B cell (primary cell): ENCODE results near the gene RNF167. TPM values are rescaled to one million over a fixed set of nuclear protein-coding genes. Genes with fewer than 3 reads are reported as not detected.

ENCODE experiments used
- ATAC-seq: fragments of 200-7000 bp; cut with Tn5 transposase; one replicate; pipeline ENCODE4 v1.10.0; 2021; ENCODE audit warnings: low read depth, mild to moderate bottlenecking, moderate number of reproducible peaks, moderate library complexity
- CTCF ChIA-PET: fragments of 350-600 bp; sonication (Branson Sonifier 250); formaldehyde crosslinking; loops from one replicate; lab custom pipeline; 2021; ENCODE audit warnings: antibody characterized with exemption, inconsistent platforms; lab: Charles Lee
- POLR2A ChIA-PET: fragments of 350-600 bp; sonication (Branson Sonifier 250); formaldehyde crosslinking; loops from one replicate; lab custom pipeline; 2021; ENCODE audit warnings: antibody characterized with exemption; lab: Charles Lee
- DNase-seq: peaks from one replicate; pipeline ENCODE4 v3.0.0; 2013
- H2AFZ ChIP-seq: 2 replicates; pipeline ENCODE4 v1.6.1; 2012; ENCODE audit warnings: mild to moderate bottlenecking, low read depth, low read length; ENCODE audit not compliant: insufficient read depth, poor library complexity, severe bottlenecking
- H3K27ac ChIP-seq, 2 donors: 1 replicate in 1 of 2; 2 replicates in 1 of 2; pipeline ENCODE4 v1.5.1; 2012 to 2013; ENCODE audit warnings: low read length in 2 of 2, mild to moderate bottlenecking in 2 of 2, moderate library complexity in 1 of 2
- H3K27me3 ChIP-seq, 4 experiments: fragments of 200-600 bp in 1 of 4; sonication (generic) in 1 of 4; replicated peaks in 1 of 4; 1 replicate in 2 of 4; 2 replicates in 2 of 4; pipeline versions ENCODE4 v1.6.1 to v1.7.0; 2013 to 2016; ENCODE audit warnings: low read length in 3 of 4, mild to moderate bottlenecking in 2 of 4, mixed read lengths in 1 of 4, moderate library complexity in 1 of 4; ENCODE audit not compliant: insufficient read depth in 4 of 4, control insufficient read depth in 3 of 4; ENCODE audit errors: control extremely low read depth in 1 of 4
- H3K36me3 ChIP-seq, 2 experiments: replicated peaks in 1 of 2; 1 replicate in 1 of 2; 2 replicates in 1 of 2; pipeline versions ENCODE4 v1.6.1 to v1.7.1; 2013; ENCODE audit warnings: low read length in 1 of 2; ENCODE audit not compliant: insufficient read depth in 2 of 2, control insufficient read depth in 1 of 2; ENCODE audit errors: control extremely low read depth in 1 of 2, extremely low read depth in 1 of 2
- H3K4me1 ChIP-seq, 2 donors: fragments of 200-600 bp in 1 of 2; sonication (generic) in 1 of 2; 1 replicate in 1 of 2; 2 replicates in 1 of 2; pipeline versions ENCODE4 v1.5.1 to v1.6.1; 2013 to 2017; ENCODE audit warnings: low read length in 2 of 2; ENCODE audit not compliant: control insufficient read depth in 2 of 2, insufficient read depth in 2 of 2
- H3K4me2 ChIP-seq: replicated peaks from 2 replicates; pipeline ENCODE3; 2012; ENCODE audit warnings: mild to moderate bottlenecking, low read depth, low read length; ENCODE audit not compliant: poor library complexity, severe bottlenecking
- H3K4me3 ChIP-seq, 5 experiments: fragments of 200-600 bp in 1 of 5; sonication (generic) in 1 of 5; 1 replicate in 3 of 5; 2 replicates in 2 of 5; pipeline versions ENCODE4 v1.5.1 to v1.7.0; 2011 to 2016; ENCODE audit warnings: low read length in 4 of 5, mild to moderate bottlenecking in 4 of 5, low read depth in 2 of 5, control low read depth in 1 of 5, moderate library complexity in 1 of 5; ENCODE audit not compliant: insufficient read depth in 1 of 5; ENCODE audit errors: control extremely low read depth in 1 of 5, extremely low read depth in 1 of 5
- H3K79me2 ChIP-seq: fragments of 200-600 bp; sonication (generic); one replicate; pipeline ENCODE4 v1.6.0; 2016; ENCODE audit warnings: low read length; ENCODE audit not compliant: control insufficient read depth, insufficient read depth
- H3K9ac ChIP-seq: fragments of 200-600 bp; sonication (generic); 2 replicates; pipeline ENCODE4 v1.6.1; 2017; ENCODE audit warnings: mild to moderate bottlenecking, low read length, moderate library complexity
- H3K9me3 ChIP-seq, 3 donors: one replicate each; pipeline versions ENCODE4 v1.6.1 to v1.7.1; 2013; ENCODE audit warnings: low read length in 2 of 3; ENCODE audit not compliant: control insufficient read depth in 2 of 3, insufficient read depth in 1 of 3; ENCODE audit errors: control extremely low read depth in 1 of 3
- H4K20me1 ChIP-seq: 2 replicates; pipeline ENCODE4 v1.6.0; 2012; ENCODE audit warnings: mild to moderate bottlenecking, low read length; ENCODE audit not compliant: insufficient read depth, control insufficient read depth, poor library complexity, severe bottlenecking
- H3K27ac Mint-ChIP-seq: one replicate; pipeline ENCODE4 v1.8.0; 2021; ENCODE audit warnings: mixed read lengths
- H3K27me3 Mint-ChIP-seq: one replicate; pipeline ENCODE4 v1.8.0; 2021; ENCODE audit warnings: mixed read lengths
- H3K4me1 Mint-ChIP-seq: one replicate; pipeline ENCODE4 v1.8.0; 2021; ENCODE audit warnings: mixed read lengths
- H3K4me3 Mint-ChIP-seq: one replicate; pipeline ENCODE4 v1.8.0; 2021; ENCODE audit warnings: mixed read lengths
- H3K9me3 Mint-ChIP-seq: one replicate; pipeline ENCODE4 v1.8.0; 2022; ENCODE audit warnings: mixed read lengths; ENCODE audit not compliant: insufficient read depth
- CTCF ChIP-seq: fragments of 200-600 bp; IDR thresholded peaks from one replicate; pipeline ENCODE4 v1.8.0; 2022; ENCODE audit warnings: antibody characterized with exemption, mild to moderate bottlenecking
- EZH2 ChIP-seq: IDR thresholded peaks from 2 replicates; pipeline ENCODE4 v1.6.1; 2012; ENCODE audit warnings: borderline replicate concordance, low read depth, mild to moderate bottlenecking, moderate library complexity, low read length; ENCODE audit not compliant: insufficient read depth, poor library complexity, severe bottlenecking
- WGBS: methylation state at CpG from one replicate; pipeline ENCODE4 v1.1.5; 2013; ENCODE audit warnings: missing lambda C conversion rate; ENCODE audit not compliant: insufficient coverage; 5-methylcytosine and 5-hydroxymethylcytosine counted together
- intact Hi-C: fragments of 100-400 bp; cut with micrococcal nuclease; formaldehyde crosslinking; loops from one replicate; pipeline ENCODE4 v1.10.0; 2022
- polyA plus RNA-seq: library from polyadenylated mRNA; depleted of rRNA; stranded (reverse); fragments of >200 nt; gene quantifications from 2 replicates; pipeline ENCODE4 v1.2.3, GENCODE V29; 2012
- total RNA-seq, 2 donors: library from RNA; stranded (reverse); fragments of 120-200 nt in 1 of 2; gene quantifications; 1 replicate in 1 of 2; 2 replicates in 1 of 2; pipeline versions ENCODE4 v1.2.3 to v1.2.4, GENCODE V29; 2013 to 2022

Gene RNF167
- total and polyA plus RNA-seq, 2 donors (not counting 1 experiment from before 2014, with no cell fraction given) = 143 to 186 TPM

- Histone ChIP-seq H3K27ac (no peak overlapping the region), H3K9ac (no peak overlapping the region), H2AFZ (no peak overlapping the region), H3K4me2 (no peak overlapping the region), H4K20me1 (peaks cover 7% of the 10 kb centered on the region), H3K36me3 (peaks cover 0 to 48% of the 10 kb centered on the region in 2 experiments), H3K27me3 (peaks cover 0 to 22% (median 10%) of the 10 kb centered on the region in 4 experiments), H3K4me1 (peaks cover 32 to 37% of the 10 kb centered on the region in 2 donors), H3K79me2 (no peaks in the 10 kb centered on the region), H3K9me3 (peaks cover 0 to 25% (median 0%) of the 10 kb centered on the region in 3 donors), H3K4me3 (no peak overlapping the region)
- Mint-ChIP-seq H3K4me1 (peaks cover 33% of the 10 kb centered on the region), H3K9me3 (no peaks in the 10 kb centered on the region), H3K4me3 (no peak overlapping the region), H3K27me3 (no peaks in the 10 kb centered on the region), H3K27ac (no peak overlapping the region)
- intact Hi-C loops = no loop called here
- POLR2A ChIA-PET = no interaction called here
- ATAC-seq = no peak
- CTCF ChIA-PET = interaction anchor here (1.0 kb wide), 1 partner anchor 164 kb away, joined by 6 read pairs; no protein-coding TSS in a partner anchor
- no peak for TF ChIP-seq EZH2
- TF ChIP-seq CTCF = no peak
- DNase-seq = peak; percentile 25
- WGBS = over 99% methylated on average over 10 of the region's 10 CpGs
Observed at GRCh38 chr17:4897198-4897687, 42.8 kb upstream of the RNF167 start.

- CTCF ChIA-PET = interaction anchor here (1.0 kb wide), 1 partner anchor 164 kb away, joined by 6 read pairs; no protein-coding TSS in a partner anchor
- Histone ChIP-seq H3K4me2 (no peak overlapping the region), H3K79me2 (no peaks in the 10 kb centered on the region)
Observed at GRCh38 chr17:4897785-4898184, 42.3 kb upstream of the RNF167 start.

More at GRCh38 chr17:4897785-4898184, 42.3 kb upstream of the RNF167 start:
- WGBS = no CpG with 5 or more reads among the region's 5 CpGs
- no peaks in the 10 kb centered on the region for H3K9me3 Mint-ChIP-seq
- peaks cover 0 to 24% (median 10%) of the 10 kb centered on the region in 4 experiments for H3K27me3 ChIP-seq
- peak; percentile 16 for DNase-seq
- no peak overlapping the region for H3K4me3 ChIP-seq
- H3K9me3 ChIP-seq = peaks cover 0 to 25% (median 0%) of the 10 kb centered on the region in 3 donors
- H4K20me1 ChIP-seq = peaks cover 2% of the 10 kb centered on the region
- no peak overlapping the region for H3K9ac ChIP-seq
- H3K36me3 ChIP-seq = peaks cover 0 to 42% of the 10 kb centered on the region in 2 experiments
- H3K4me3 Mint-ChIP-seq = peak overlapping the region; percentile 80
- POLR2A ChIA-PET = no interaction called here
- TF ChIP-seq CTCF (no peak), EZH2 (no peak)
- peaks cover 39% of the 10 kb centered on the region for H3K4me1 Mint-ChIP-seq
- no peak for ATAC-seq
- no peaks in the 10 kb centered on the region for H3K27me3 Mint-ChIP-seq
- intact Hi-C loops = no loop called here
- H3K27ac ChIP-seq = no peak overlapping the region
- no peak overlapping the region for H2AFZ ChIP-seq
- H3K4me1 ChIP-seq = peaks cover 38 to 42% of the 10 kb centered on the region in 2 donors
- H3K27ac Mint-ChIP-seq = no peak overlapping the region
